ENCODE data around the gene USP31.
A peak's percentile ranks its signal among the peaks of the same experiment; 100 is the strongest.
"Not testable (repeated sequence)": the region's sequence is repeated elsewhere in the genome, so short reads cannot be mapped to it uniquely, and the experiment has no call there.

The USP31 gene

GRCh38 chr16:23131436-23131835 lies 17.8 kb downstream of the USP31 start:
- DNase-seq (ENCODE audit: low spot score), result no peak

DNA sequence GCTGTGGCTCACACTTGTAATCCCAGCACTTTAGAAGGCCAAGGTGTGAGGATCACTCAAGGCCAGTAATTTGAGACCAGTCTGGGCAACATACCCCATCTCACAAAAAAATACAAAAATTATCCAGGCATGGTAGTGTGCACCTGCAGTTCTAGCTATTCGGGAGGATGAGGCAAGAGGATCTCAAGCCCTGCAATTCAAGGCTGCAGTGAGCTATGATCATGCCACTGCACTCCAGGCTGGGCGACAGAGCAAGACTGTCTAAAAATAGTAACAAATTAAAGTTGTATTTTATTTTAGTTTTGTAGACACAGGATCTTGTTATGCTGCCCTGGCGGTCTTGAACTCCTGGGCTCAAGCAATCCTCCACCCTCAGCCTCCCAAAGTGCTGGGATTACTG lies 18.2 kb downstream of the USP31 start:
- DNase-seq (ENCODE audit: low spot score), result no peak

DNA sequence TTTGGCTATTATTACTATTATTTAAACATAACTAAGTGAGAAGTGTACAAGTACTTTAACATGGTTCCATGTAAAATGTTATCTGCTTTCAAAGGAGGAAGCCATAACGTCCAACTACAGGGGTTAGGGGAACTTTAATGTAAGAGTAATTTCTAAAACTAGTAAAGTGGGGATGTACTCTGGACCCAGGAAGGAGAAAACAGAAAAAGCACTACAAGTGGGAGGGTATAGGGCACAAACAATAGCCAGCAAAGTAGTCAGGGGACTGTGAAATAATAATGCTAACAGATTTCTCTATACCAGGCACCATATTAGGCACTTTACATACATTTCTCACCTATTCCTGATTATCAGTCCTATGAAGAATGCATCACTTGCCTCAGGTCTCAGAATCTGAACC lies 19.6 kb downstream of the USP31 start:
- no peak for DNase-seq (ENCODE audit: low spot score)

DNA sequence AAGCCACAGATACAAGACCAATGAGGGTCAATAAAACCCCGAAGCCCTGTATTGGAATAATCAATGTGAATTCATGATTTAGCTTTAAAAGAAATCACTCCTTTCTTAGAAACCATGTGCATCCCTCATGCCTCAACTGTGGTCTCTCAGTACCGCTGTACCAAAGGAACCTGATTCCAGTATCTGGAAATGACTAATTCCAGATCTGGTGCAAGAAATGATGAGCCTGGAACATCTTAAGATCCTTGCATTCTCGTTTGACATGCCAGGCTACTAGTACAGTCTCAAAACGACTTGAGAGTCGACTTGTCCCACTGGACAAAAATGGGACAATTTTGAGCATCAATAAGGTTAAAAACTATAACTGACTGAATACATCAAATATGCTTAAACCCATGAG lies 21.2 kb downstream of the USP31 start:
- DNase-seq (ENCODE audit: low spot score), result no peak

GRCh38 chr16:23125277-23125676 lies 24.0 kb downstream of the USP31 start:
- DNase-seq (ENCODE audit: low spot score), result no peak

GRCh38 chr16:23124315-23124714 lies 24.9 kb downstream of the USP31 start:
- DNase-seq (ENCODE audit: low spot score), result peak; percentile 33

GRCh38 chr16:23122144-23122543 lies 27.1 kb downstream of the USP31 start:
- no peak for DNase-seq (ENCODE audit: low spot score)

DNA sequence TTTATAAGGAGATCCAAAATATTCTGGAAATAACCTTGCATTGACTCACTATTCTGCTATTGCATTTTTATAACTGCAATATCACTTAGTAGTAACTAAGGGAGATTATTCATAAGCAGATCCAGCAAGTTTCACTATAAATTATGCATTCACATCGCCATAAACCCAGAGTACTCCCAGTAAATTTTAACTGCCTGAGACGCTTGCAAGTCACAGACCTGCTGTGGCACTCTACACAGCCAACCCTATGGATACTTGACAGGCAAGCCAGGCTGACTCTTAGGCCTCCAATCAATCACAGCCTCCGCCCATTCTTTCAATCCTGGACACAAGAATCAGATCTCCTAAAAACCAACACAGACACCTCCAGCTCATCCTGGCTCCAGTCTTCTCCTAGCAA lies 28.2 kb downstream of the USP31 start:
- DNase-seq (ENCODE audit: low spot score), result no peak

DNA sequence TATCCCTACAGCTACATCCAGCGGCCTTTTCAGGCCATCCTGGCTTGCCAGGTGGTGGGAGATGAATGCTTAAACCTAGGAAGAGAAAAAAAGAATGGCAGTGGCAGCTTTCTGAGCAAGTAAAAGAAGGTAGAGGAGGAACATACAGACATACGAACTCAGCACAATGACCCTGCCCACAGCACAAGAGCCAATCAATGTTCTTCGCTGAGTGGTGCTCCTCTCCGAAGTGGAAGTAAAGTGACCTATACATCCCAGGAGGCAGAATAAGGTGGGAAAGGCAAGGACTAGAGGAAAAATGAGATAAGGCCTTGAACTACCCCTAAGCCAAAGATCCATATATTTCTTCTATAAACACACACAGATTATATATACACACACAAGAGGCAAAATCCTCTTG lies 28.7 kb downstream of the USP31 start:
- DNase-seq (ENCODE audit: low spot score), result no peak

- peak; percentile 32 for DNase-seq (ENCODE audit: low spot score)
These were observed 29.7 kb downstream of the USP31 start for GRCh38 chr16:23119570-23119969.

GRCh38 chr16:23114131-23114904 lies 34.9 kb downstream of the USP31 start:
- no peak for DNase-seq (ENCODE audit: low spot score)

DNA sequence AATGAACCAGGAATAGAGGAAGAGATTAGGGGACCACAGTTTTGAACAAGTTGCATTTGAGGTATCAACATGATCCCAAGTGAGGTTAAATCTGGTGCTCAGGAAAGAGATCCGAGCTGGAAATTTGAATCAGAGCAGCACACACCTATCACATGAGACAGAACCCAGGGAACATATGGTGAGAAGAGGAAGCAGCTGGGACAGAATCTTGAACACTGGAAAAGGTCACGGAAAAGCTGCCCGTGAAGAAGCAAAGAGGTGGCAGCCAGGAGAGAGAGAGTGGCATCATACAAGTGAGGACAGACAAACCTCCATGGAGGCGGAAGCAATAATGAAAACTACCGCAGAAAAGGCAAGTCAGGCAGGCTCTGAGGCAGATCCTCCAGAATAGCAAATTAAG lies 36.1 kb downstream of the USP31 start:
- DNase-seq (ENCODE audit: low spot score), result no peak

DNA sequence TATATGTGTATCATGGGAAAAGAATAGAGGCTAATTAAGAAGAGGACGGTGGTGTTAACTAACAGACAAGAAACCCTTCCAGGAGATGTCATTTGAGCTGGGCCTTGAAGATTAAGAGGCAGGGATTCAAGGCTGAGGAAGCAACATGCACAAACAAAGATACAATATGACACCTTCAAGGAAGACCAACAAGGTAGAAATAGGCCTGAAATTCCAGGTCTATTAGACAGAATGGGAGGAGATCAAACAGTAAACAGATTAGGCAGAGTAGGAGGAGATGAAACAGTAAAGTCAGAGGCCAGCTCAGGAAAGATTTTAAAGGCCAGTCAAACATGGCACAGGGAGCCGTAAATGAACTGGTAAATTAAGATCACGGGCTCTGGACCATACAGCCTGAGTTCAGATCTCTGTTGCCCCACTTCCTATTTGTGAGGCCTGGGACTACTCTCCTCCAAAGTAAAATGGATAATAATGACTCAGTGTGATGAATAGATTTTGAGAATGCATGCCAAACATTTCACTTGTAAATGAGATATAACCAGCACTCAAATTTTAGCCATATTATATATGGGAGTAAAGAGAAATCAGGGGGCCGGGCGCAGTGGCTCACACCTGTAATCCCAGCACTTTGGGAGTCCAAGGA lies 38.9 kb downstream of the USP31 start:
- no peak for DNase-seq (ENCODE audit: low spot score)

- no peak for DNase-seq (ENCODE audit: low spot score)
These were observed 41.3 kb downstream of the USP31 start for GRCh38 chr16:23107936-23108335.

DNA sequence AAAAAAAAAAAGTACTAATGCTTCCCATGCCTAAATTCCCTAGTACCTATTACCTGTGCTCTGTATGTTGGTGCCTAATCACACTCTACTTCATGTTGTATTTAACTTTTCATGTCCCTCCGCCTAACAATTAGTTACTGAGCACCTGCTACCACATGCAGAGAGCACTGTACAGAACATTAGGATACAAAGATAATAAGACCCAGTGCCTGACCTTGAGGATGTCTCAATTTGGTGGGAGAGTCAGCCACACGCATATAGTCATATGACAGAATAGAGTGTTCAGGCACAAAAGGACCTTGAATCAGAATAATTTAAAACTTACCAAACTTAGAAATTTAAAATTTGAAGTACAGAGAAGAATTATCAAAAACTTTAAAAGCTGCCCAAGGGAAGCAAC lies 42.1 kb downstream of the USP31 start:
- DNase-seq (ENCODE audit: low spot score), result no peak

DNA sequence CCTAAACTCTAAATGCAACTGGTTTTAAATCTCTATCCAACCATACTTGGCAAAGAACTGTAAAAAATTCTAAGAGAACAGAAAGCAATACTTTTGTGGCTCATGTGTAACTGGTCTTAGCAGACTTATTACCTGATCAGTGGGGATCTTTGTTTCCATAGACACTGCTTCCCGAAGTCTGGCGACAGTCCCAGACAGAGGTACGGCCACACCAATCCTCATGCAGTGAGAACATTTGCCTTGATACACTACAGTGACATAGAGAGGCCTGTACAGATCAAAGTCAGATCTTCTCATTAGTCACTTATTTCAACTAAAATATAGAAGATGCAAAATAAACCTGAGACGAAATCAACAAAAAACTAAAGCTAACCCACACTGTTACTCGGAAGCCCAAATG lies 43.9 kb downstream of the USP31 start:
- DNase-seq (ENCODE audit: low spot score), result no peak

- no peak for DNase-seq (ENCODE audit: low spot score)
These were observed 45.0 kb downstream of the USP31 start for GRCh38 chr16:23104032-23104955.

DNA sequence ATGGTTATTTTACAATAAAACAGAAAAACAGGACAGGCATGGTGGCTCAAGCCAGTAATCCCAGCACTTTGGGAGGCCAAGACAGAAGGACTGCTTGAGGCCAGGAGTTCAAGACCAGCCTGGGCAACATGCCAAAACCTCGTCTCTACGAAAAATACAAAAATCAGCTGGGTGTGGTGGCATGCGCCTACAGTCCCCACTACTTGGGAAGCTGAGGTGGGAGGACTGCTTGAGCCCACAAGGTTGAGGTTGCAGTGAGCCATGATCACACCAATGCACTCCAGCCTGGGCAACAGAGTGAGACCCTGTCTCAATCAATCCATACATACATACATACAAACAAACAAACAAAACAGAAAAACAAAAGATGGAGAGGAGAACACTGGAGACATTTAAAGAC lies 45.6 kb downstream of the USP31 start:
- no peak for DNase-seq (ENCODE audit: low spot score)

DNA sequence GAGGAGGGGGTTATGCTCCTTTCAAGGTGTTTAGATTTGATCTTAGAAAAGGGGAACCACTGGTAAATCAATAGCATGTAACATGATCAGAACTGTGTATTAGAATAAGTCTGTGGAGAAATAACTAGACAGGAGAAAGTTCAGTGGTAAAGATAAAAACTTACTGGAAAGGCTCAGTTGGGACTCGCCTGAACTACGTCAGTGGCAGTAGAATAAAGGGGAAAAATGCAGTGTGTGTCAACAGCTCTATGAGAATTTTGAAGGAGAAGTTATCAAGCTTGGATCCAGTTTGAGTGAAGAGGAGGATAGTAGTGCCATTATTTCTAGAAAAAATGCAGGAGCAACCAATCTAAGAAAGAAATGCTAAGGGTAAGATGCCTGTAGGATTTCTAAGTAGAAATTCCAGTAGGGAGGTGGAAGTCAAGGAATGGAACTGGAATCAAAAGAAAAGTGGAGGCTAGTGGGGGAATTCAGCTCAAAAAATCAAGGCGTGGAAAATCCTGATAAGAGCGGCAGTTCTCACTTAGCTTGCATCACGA lies 48.2 kb downstream of the USP31 start:
- DNase-seq (ENCODE audit: low spot score), result no peak

- DNase-seq (ENCODE audit: low spot score), result not testable (repeated sequence)
These were observed 52.8 kb downstream of the USP31 start for GRCh38 chr16:23096450-23096849.

DNA sequence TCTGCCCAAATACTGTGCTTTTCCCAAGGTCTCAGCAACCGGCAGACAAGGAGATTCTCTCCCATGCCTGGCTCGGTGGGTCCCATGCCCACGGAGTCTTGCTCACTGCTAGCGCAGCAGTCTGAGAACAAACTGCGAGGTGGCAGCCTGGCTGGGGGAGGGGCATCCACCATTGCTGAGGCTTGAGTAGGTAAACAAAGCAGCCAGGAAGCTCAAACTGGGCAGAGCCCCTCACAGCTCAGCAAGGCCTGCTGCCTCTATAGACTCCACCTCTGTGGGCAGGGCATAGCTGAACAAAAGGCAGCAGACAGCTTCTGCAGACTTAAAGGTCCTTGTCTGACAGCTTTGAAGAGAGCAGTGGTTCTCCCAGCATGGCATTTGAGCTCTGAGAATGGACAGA lies 55.1 kb downstream of the USP31 start:
- DNase-seq (ENCODE audit: low spot score), result not testable (repeated sequence)

- DNase-seq (ENCODE audit: low spot score), result no peak
These were observed 56.5 kb downstream of the USP31 start for GRCh38 chr16:23092801-23093117.
